Fibroblast of skin of back (primary cell): ENCODE measurements around the gene SLC6A19.

Experiments
- DNase-seq: peaks from one replicate; pipeline ENCODE4 v3.0.0-alpha.2; 2013

Gene SLC6A19

DNA sequence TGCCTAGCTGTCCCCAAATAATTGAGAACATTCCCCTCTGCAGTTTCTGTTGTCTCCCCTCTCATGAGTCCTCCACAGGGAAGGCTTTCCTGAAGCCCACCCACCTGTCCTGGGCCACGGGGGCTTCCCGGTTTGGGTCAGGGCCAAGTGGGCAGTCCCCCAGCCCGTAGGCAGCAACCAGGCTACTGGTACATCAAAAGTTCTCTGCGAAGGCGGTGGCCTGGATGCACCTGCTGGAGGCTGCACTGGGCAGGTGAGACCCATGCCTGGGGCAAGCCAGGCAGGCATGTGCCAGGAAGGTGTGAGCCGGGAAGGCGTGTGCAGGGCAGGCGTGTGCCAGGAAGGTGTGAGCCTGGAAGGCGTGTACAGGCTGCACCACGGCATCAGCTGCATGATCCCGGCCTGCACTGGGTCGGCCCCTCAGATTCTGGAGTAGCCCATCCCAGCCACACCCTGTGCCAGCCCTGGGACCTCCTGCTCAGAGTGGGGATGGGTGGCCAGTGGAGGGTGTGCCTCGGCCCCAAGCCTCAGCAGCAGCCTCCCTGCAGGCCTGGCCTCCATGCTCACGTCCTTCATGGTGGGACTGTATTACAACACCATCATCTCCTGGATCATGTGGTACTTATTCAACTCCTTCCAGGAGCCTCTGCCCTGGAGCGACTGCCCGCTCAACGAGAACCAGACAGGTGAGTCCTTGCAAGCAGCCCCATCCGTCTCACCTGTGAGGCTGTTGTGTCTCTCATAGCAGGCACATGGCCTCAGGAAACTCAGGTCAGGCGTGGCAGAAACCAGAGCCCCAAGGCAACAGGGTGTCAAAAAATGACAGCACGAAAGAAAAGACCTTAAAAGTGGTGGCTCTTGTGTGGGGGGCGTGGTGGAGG is 8.7 kb downstream of the SLC6A19 start:
- DNase-seq: no peak

DNA sequence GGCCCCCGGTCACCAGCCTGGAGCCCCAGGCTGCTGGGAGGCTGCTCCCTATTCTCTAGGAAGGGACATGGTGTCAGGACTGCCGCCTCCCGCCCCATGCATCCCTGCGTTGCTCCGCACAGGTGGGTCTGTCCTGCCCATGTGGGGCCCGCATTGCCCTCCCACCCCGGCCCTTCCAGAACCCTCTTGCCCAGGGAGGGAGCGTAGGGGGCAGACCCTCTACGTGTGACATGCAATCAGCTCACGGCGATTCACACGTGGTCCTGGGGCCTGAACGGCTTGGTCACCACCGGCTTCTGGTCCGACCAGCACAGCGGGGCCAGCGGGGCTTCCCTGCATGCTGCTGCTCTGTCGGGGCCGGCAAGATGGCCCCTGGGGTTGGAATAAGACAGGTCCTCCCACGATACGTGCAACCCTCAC is 9.4 kb downstream of the SLC6A19 start:
- no peak for DNase-seq

DNA sequence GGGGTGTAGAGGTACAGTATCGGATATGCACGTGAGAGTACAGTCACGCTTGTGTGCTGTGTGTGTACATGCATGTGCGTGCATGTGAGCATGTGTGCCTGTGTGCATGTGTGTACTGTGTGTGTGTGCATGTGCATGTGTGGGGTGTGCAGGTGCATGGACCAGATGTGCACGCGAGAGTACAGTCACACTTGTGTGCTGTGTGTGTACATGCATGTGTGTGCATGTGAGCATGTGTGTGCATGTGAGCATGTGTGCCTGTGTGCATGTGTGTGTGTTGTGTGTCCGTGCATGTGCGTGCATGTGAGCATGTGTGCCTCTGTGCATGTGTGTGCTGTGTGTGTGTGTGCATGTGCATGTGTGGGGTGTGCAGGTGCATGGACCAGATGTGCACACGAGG is 10.3 kb downstream of the SLC6A19 start:
- no peak for DNase-seq

DNA sequence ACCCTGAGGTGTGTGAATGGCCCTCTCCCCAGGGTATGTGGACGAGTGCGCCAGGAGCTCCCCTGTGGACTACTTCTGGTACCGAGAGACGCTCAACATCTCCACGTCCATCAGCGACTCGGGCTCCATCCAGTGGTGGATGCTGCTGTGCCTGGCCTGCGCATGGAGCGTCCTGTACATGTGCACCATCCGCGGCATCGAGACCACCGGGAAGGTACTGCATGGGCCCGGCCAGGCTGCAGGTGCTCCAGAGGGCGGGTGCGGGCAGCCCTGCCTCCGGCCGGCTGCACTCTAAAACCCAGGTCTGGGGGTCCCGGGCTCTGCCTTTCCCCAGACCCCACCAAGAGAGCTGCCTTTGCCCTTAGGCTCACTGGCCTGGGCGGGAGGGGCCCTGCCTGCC is 10.9 kb downstream of the SLC6A19 start:
- no peak for DNase-seq

DNA sequence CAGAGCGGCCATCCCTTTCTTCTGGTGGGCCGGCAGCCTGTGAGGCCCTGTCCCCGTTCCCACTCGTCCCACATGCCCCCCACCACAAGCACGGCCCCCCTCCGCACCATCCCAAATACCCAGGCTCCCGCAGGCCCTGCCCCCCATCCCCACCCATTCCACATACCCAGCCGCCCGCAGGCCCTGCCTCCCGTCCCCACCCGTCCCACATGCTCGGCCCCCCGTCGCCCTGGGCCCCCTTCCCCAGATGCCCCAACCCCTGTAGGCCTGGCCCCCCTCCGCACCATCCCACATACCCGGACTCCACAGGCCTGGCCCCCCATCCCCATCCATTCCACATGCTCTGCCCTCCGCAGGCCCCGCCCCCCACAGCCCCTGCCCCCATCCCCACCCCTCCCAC is 11.5 kb downstream of the SLC6A19 start:
- no peak for DNase-seq

DNA sequence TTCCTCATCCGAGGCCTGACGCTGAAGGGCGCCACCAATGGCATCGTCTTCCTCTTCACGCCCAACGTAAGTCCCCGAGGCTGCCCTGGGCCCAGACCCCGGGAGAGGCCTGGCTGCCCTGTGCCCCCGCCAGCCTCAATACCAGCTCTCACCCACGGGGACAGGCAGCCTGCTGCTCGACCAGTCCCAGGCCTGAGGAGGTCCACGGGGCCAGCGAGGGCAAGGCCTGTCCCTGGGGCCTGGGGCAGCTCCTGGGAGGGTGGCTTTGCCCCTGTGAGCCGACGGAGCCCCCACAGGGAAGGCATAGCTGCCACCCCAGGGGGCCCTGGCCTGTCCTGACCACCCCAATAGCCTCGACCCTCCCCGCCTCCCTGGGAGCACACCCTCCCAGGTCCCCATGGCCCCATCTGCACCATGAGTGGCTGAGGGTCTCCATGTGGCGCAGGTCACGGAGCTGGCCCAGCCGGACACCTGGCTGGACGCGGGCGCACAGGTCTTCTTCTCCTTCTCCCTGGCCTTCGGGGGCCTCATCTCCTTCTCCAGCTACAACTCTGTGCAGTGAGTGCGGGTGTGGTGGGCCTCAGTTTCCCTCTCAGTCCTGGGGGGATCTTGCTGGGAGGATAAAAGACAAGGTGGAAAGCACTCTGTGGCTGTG is 12.2 kb downstream of the SLC6A19 start:
- DNase-seq: no peak

DNA sequence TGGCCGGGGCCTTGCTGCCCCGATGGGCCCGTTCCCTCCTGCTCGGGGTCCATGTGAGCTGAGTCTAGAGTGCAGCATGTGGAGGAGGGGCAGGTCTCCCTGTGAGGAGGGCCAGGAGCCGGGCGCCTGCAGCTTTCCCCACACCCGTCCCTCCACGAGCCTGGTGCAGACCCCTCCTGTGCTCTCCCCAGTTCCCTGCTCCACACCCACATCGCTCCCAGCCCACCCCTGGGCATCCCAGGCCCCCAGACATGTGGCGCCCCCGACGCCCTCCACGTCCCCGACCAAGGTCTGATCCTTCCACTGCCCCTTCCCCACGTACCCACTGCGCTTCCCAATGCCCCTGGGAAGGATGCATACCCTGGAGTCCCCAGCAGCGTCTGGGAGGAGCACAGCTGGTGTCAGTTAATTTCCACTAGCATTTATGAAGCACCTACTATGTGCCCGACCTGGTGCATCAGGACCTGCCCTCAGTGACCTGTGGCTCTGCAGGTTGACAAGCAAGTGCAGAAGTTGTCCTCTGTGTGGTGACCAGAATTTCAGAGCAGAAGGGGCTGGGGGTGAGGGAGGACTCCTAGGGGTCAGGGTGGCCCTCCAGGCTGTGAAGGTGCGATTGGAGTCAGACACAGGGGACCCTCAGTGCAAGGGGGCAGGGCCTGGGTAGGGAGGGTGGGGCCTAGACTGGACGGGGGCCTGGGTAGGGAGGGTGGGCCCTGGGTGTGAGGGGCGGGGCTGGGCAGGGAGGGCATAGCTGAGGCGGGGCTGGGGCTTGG is 13.0 kb downstream of the SLC6A19 start:
- DNase-seq: no peak

DNA sequence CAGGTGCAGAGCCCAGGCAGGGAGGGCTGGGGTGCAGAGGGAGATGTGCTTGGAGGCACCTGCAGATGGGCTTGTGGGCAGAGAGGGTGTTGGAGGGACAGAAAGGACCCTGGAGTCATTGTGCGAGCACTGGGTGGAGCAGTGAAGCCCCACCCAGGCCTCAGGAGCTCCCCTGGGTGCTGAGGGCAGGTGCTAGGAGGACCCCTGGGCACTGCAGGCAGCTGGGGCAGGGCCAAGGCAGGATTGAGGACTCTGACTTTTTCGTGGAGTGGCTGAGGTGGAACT is 13.5 kb downstream of the SLC6A19 start:
- no peak for DNase-seq

DNA sequence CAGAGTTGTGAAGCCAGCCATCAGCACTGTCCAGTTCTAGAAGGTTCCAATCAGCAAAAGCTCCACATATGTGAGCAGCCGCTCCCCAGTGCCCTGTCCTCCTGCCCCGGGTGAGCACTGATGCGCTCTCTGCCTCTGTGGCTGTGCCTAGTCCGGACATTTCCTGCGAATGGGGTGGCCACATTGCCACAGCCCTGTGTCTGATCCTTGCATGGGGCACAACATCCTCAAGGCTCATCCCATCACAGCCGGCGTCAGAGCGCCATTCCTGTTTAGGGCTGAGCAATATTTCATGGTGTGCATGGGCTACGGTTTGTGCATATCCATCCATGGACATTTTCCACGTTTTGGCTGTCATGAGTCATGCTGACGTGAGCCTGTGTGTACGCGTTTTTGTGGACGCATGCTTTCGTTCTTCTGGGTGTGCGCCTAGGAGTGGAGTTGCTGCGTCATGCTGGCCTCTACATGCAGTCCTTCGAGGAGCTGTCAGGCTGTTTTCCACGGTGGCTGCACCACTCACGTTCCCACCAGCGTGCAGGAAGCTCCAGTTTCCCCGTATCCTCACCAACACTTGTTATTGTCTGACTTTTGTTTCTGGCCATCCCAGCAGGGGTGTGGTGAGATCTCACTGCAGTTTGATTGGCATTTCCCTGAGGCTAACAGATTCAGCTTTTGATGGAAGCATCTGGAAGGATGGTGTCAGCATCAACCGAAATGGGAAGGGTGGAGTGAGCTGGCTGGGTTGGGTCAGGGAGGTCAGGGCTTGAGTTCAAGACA is 14.1 kb downstream of the SLC6A19 start:
- no peak for DNase-seq

DNA sequence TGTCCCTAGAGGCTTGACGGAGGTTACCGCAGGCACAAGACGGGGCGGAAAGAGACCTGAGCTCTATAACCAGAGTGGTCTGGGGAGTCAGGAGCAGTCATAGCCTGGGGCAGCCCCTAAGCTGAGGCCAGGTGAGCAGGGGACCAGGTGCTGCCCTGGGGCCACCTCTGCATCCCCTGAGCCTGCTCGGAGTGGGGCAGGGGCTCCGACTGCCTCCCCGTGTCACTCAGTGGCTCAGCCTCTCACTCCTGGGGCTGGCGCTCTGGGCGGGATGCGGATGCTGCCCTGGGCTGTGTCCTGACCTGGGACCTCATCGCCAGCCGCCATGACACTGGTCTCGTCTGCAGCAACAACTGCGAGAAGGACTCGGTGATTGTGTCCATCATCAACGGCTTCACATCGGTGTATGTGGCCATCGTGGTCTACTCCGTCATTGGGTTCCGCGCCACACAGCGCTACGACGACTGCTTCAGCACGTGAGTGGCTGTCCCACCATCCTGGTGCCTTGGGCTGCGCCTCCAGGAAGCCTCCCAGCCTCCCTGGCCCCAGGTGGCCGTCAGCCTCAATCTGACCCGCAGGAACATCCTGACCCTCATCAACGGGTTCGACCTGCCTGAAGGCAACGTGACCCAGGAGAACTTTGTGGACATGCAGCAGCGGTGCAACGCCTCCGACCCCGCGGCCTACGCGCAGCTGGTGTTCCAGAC is 15.0 kb downstream of the SLC6A19 start:
- no peak for DNase-seq

DNA sequence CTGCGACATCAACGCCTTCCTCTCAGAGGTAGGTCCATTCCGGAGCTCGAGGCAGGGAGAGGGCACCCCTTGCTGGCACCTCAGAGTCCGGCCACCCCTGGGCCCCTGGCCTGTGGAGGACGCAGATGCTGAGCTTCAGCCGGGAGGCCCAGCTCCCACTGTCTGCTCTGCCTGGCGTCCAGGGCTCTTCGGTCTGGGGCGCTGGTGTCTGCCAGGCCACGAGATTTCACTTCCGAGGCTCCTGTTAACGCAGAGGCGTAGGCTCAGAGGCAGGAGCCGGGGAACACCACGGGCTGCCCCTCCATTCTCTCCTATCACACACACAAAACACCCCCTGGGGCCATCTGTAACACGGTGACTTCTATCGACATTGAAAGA is 15.5 kb downstream of the SLC6A19 start:
- DNase-seq: no peak

DNA sequence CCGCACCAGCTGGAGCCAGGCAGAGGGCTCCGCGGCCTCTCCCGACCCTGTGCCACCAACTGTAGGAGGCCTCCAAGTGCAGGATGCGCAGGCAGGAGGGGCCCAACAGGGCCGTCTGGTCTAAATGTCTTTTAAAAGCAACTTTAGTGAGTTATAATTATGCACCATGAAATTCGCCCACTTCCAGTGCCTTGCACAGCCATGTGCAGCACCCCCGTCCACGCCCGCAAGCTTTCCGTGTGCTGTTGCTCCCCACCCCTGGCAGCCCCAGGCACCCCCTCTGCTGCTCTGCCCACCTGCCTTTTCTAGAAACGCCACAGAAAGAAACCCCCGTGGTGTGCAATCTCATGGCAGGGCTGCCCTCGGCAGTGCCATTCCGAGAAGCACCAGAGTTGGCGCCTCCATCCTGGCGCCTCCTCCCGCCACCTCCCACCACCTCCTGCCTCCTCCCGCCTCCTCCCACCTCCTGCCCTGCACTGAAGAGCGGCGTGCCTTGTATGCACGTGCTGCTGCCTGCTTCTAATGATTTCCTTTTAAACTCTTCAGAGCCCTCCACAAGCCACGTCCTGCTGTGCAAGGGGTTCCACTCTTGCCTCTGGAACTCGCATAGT is 16.3 kb downstream of the SLC6A19 start:
- DNase-seq: no peak

DNA sequence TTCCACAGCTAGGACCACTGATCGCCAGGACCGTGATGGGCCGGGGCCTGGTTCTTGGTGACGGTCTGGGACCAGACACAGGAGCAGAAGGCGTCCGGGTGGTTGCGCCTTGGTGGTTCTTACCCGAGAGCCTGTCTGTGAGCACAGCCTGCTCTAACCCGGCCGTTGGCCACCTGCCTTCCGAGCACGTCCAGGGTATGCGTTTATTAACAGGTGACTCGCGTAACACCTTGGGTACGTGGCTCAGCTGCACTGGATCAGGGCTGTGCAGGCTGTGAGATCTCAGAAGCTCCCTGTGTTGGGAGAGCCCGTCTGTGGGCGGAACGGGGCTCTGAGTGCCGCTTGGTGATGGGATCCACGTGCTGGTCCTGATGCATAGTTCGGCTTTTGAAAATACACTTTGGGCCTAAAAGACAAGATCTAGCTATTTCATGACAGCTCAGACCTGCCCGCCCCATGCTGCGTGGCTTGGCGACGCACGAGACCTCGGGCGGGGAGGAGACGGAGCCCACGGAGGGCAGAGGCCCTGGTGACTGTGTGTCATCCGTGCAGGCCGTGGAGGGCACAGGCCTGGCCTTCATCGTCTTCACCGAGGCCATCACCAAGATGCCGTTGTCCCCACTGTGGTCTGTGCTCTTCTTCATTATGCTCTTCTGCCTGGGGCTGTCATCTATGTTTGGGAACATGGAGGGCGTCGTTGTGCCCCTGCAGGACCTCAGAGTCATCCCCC is 17.1 kb downstream of the SLC6A19 start:
- no peak for DNase-seq

DNA sequence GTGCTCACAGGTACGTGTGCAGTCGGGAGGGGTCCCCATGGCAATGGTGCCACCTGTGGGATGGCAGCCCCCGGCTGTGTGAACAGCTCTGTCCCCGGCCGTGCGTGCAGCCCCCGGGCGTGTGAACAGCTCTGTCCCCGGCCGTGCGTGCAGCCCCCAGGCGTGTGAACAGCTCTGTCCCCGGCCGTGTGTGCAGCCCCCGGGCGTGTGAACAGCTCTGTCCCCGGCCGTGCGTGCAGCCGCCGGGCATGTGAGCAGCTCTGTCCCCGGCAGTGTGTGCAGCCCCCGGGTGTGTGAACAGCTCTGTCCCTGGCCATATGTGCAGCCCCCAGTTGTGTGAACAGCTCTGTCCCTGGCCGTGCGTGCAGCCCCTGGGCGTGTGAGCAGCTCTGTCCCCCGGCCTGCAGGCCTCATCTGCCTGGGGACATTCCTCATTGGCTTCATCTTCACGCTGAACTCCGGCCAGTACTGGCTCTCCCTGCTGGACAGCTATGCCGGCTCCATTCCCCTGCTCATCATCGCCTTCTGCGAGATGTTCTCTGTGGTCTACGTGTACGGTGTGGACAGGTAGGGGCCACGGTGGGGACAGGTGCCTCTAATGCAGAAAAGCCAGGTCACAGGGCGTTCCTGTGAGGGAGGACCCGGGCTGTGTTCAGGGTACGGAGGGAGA is 17.8 kb downstream of the SLC6A19 start:
- no peak for DNase-seq

DNA sequence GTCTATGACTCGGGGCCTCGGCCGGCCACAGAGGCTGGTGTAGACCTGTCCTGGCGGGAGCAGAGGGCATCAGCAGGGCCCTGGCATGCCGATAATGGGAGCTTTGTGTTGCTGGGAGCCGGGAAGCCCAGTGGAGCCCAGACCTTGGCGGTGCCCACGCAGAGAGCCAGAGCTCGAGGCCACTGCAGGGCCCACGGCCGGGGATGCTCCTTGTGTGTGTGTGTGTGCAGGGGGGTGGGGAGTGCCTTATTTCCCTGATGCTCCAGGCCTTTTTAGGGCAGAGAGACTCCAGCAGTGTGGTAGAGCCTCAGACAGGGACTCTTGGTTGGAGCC is 18.3 kb downstream of the SLC6A19 start:
- no peak for DNase-seq

DNA sequence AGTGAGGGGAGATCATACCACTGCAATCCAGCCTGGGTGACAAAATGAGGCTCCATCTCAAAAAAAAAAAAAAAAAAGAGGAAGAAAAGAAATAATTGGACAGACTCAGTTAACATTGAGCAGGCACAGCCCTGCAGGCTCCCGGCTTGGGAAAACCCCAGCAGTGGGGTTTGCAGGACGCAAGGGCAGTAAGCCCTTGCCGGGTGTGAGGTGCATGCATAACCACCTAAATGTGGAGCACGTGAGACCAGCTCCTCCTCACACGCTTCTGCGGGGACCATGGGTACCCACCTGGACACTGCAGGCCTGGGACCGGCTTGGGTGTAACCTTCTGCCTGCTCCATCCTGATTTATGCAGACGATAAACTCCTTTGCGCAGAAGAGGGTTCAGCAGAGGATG is 19.0 kb downstream of the SLC6A19 start:
- no peak for DNase-seq

DNA sequence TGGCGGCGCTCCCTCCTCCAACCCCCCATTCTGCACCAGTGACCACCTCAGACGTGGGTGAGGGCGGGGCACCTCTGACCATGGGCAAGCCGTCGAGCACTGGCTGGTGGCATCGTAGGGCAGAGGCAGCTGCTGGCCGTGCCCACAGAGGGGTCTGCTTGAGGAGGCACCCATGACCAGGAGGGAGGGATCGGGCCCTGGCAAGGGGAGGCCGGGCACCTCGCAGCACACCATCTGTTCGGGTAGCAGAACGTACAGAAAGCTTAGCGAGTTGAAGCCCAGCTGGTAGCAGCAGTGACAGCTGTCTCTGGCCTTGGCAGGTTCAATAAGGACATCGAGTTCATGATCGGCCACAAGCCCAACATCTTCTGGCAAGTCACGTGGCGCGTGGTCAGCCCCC is 19.4 kb downstream of the SLC6A19 start:
- DNase-seq: no peak

DNA sequence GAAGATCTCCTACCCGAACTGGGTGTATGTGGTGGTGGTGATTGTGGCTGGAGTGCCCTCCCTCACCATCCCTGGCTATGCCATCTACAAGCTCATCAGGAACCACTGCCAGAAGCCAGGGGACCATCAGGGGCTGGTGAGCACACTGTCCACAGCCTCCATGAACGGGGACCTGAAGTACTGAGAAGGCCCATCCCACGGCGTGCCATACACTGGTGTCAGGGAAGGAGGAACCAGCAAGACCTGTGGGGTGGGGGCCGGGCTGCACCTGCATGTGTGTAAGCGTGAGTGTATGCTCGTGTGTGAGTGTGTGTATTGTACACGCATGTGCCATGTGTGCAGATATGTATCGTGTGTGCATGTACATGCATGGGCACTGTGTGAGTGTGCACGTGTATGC is 20.3 kb downstream of the SLC6A19 start:
- DNase-seq: no peak

DNA sequence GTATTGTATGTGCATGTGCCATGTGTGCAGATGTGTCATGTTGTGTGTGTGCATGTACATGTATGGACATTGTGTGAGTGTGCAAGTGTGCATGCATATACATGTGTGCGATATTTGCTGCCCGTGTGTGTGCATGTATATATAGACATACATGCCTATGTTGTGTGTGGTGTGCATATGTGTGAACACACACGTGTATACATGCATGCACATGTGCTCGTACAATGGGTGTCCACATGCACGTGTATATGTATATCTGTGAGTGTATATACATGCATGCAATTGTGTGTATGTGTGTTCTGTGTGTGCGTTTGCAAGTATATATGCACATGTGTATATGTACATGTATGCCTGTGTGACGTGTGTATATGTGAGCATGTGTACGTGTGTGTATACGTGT is 20.8 kb downstream of the SLC6A19 start:
- no peak for DNase-seq

DNA sequence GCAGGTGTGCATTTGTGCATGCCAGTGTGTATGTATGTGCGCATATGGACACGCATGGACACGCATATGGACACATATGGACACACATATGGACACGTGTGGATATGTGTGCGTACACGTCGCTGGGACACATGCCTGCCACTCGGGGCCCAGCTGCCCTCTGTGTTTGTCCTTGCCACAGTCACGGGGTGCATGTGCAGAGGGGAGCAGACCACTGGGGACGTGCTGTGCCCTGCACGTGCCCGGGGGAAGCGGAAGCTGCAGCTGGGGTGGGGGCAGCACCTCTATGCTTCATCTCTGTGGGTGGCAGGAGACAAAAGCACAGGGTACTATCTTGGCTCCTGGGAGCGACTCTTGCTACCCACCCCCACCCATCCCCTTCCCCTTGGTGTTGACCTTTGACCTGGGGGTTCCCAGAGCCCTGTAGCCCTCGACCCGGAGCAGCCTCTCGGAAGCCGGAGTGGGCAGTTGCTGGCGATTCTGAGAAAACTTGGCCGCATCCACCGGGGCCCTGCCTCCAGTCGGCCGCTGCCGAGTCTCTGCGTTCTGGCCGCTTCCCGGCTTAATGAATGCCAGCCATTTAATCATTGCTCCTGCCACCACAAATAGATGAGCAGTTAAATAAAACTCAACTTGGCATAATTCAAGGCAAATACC is 21.4 kb downstream of the SLC6A19 start:
- no peak for DNase-seq
